H9 (cell line): ENCODE results near the gene OMP. TPM values are rescaled to one million over a fixed set of nuclear protein-coding genes. Genes with fewer than 3 reads are reported as not detected.

Experiments used
- DNase-seq: peaks from one replicate; pipeline ENCODE4 v3.0.0-alpha.2; 2017
- H2AFZ ChIP-seq: one replicate; pipeline ENCODE4 v1.6.1; 2013; ENCODE audit warnings: mild to moderate bottlenecking, low read length, control low read depth, moderate library complexity
- H2AK5ac ChIP-seq: 2 replicates; pipeline ENCODE4 v1.6.1; 2013; ENCODE audit warnings: low read length, control low read depth, mixed read lengths; ENCODE audit not compliant: insufficient read length
- H2BK120ac ChIP-seq: one replicate; pipeline ENCODE4 v1.6.1; 2013; ENCODE audit warnings: low read depth, mild to moderate bottlenecking, low read length, control low read depth, inconsistent platforms; ENCODE audit not compliant: poor library complexity, severe bottlenecking
- H2BK12ac ChIP-seq: 2 replicates; pipeline ENCODE4 v1.6.1; 2013; ENCODE audit warnings: low read length, control low read depth, mixed read lengths, low read depth; ENCODE audit not compliant: insufficient read length
- H2BK15ac ChIP-seq: 2 replicates; pipeline ENCODE4 v1.6.1; 2013; ENCODE audit warnings: low read depth, low read length, control low read depth
- H2BK20ac ChIP-seq: one replicate; pipeline ENCODE4 v1.6.1; 2013; ENCODE audit warnings: low read depth, mild to moderate bottlenecking, low read length, control low read depth, inconsistent platforms; ENCODE audit not compliant: poor library complexity, severe bottlenecking
- H2BK5ac ChIP-seq: 2 replicates; pipeline ENCODE4 v1.6.1; 2013; ENCODE audit warnings: low read length, control low read depth, mixed read lengths; ENCODE audit not compliant: insufficient read length
- H3K14ac ChIP-seq: 2 replicates; pipeline ENCODE4 v1.6.1; 2013; ENCODE audit warnings: low read length, control low read depth; ENCODE audit not compliant: insufficient read depth
- H3K18ac ChIP-seq: 2 replicates; pipeline ENCODE4 v1.6.1; 2013; ENCODE audit warnings: low read depth, mild to moderate bottlenecking, mixed read lengths, low read length, control low read depth; ENCODE audit not compliant: insufficient read length
- H3K23ac ChIP-seq: 2 replicates; pipeline ENCODE4 v1.6.1; 2013; ENCODE audit warnings: low read length, control low read depth, mixed read lengths, low read depth; ENCODE audit not compliant: insufficient read length
- H3K23me2 ChIP-seq: 2 replicates; pipeline ENCODE4 v1.6.1; 2013; ENCODE audit warnings: low read depth, mild to moderate bottlenecking, mixed read lengths, low read length, control low read depth; ENCODE audit not compliant: insufficient read length, poor library complexity, severe bottlenecking
- H3K27ac ChIP-seq: 2 replicates; pipeline ENCODE4 v1.5.1; 2013; ENCODE audit warnings: low read length, control low read depth, mixed read lengths, low read depth; ENCODE audit not compliant: insufficient read length
- H3K27me3 ChIP-seq: 2 replicates; pipeline ENCODE4 v1.6.1; 2013; ENCODE audit warnings: low read length, control low read depth, inconsistent platforms; ENCODE audit not compliant: insufficient read depth
- H3K4ac ChIP-seq: 2 replicates; pipeline ENCODE4 v1.6.1; 2013; ENCODE audit warnings: low read depth, mild to moderate bottlenecking, control low read depth, inconsistent platforms, low read length, moderate library complexity
- H3K4me1 ChIP-seq: 2 replicates; pipeline ENCODE4 v1.6.1; 2013; ENCODE audit warnings: low read length, control low read depth, inconsistent platforms; ENCODE audit not compliant: insufficient read depth
- H3K4me2 ChIP-seq: 2 replicates; pipeline ENCODE4 v1.6.1; 2013; ENCODE audit warnings: low read length, control low read depth, mixed read lengths; ENCODE audit not compliant: insufficient read length, insufficient read depth
- H3K56ac ChIP-seq: 2 replicates; pipeline ENCODE4 v1.6.1; 2013; ENCODE audit warnings: low read depth, mild to moderate bottlenecking, mixed read lengths, low read length, control low read depth; ENCODE audit not compliant: insufficient read length
- H3K79me1 ChIP-seq: 2 replicates; pipeline ENCODE4 v1.6.1; 2013; ENCODE audit warnings: low read depth, mild to moderate bottlenecking, moderate library complexity, low read length, control low read depth, inconsistent platforms; ENCODE audit not compliant: insufficient read depth, poor library complexity, severe bottlenecking
- H3K79me2 ChIP-seq: 2 replicates; pipeline ENCODE4 v1.6.1; 2013; ENCODE audit warnings: low read length, control low read depth, inconsistent platforms; ENCODE audit not compliant: insufficient read depth
- H3K9ac ChIP-seq: 2 replicates; pipeline ENCODE4 v1.6.1; 2013; ENCODE audit warnings: low read length, control low read depth, mixed read lengths; ENCODE audit not compliant: insufficient read length; ENCODE audit errors: extremely low read depth
- H3K9me3 ChIP-seq: one replicate; pipeline ENCODE4 v1.6.1; 2013; ENCODE audit warnings: low read depth, low read length, inconsistent platforms; ENCODE audit not compliant: control insufficient read depth
- H3T11ph ChIP-seq: one replicate; pipeline ENCODE4 v1.6.1; 2013; ENCODE audit warnings: mild to moderate bottlenecking, low read length, control low read depth, inconsistent platforms
- H4K20me1 ChIP-seq: one replicate; pipeline ENCODE4 v1.6.1; 2013; ENCODE audit not compliant: control insufficient read depth, insufficient read length, insufficient read depth
- H4K5ac ChIP-seq: 2 replicates; pipeline ENCODE4 v1.6.1; 2013; ENCODE audit warnings: low read depth, mild to moderate bottlenecking, mixed read lengths, low read length, control low read depth; ENCODE audit not compliant: insufficient read length
- H4K8ac ChIP-seq: replicated peaks from 2 replicates; pipeline ENCODE4 v1.6.1; 2013; ENCODE audit warnings: low read length, control low read depth, mixed read lengths, low read depth; ENCODE audit not compliant: insufficient read length
- H4K91ac ChIP-seq: 2 replicates; pipeline ENCODE4 v1.6.1; 2013; ENCODE audit warnings: low read depth, mild to moderate bottlenecking, moderate library complexity, mixed read lengths, low read length, control low read depth; ENCODE audit not compliant: insufficient read length
- H3K27ac Mint-ChIP-seq, 3 experiments: 2 replicates in 2 of 3; 3 replicates in 1 of 3; pipeline ENCODE4 v1.8.0; 2020 to 2021; ENCODE audit warnings: mixed read lengths in 3 of 3, mild to moderate bottlenecking in 1 of 3, moderate library complexity in 1 of 3
- H3K27me3 Mint-ChIP-seq: 2 replicates; pipeline ENCODE4 v1.8.0; 2021; ENCODE audit warnings: low read depth, mild to moderate bottlenecking, moderate library complexity, mixed read lengths
- H3K36me3 Mint-ChIP-seq, 3 experiments: 2 replicates in 2 of 3; 3 replicates in 1 of 3; pipeline ENCODE4 v1.8.0; 2020 to 2021; ENCODE audit warnings: low read depth in 3 of 3, mixed read lengths in 3 of 3; ENCODE audit not compliant: insufficient read depth in 1 of 3
- H3K4me1 Mint-ChIP-seq, 2 experiments: 2 replicates each; pipeline ENCODE4 v1.8.0; 2020; ENCODE audit warnings: mixed read lengths in 2 of 2
- H3K4me3 Mint-ChIP-seq, 2 experiments: 2 replicates in 1 of 2; 3 replicates in 1 of 2; pipeline ENCODE4 v1.8.0; 2020 to 2021; ENCODE audit warnings: mild to moderate bottlenecking in 2 of 2, mixed read lengths in 2 of 2, moderate library complexity in 1 of 2
- H3K9me3 Mint-ChIP-seq, 2 experiments: 2 replicates in 1 of 2; 3 replicates in 1 of 2; pipeline ENCODE4 v1.8.0; 2020; ENCODE audit warnings: mild to moderate bottlenecking in 2 of 2, mixed read lengths in 2 of 2, moderate library complexity in 1 of 2
- CTCF ChIP-seq: fragments of 200-600 bp; sonication (generic); conservative IDR thresholded peaks from 3 replicates; pipeline ENCODE4 v1.8.0; 2021; ENCODE audit warnings: antibody characterized with exemption, mild to moderate bottlenecking
- WGBS: extraction: QIAGEN DNeasy Blood & Tissue Kit; methylation state at CpG from one replicate; pipeline ENCODE4 v1.1.7; 2013; ENCODE audit warnings: missing lambda C conversion rate, low lambda C conversion rate, mixed read lengths; ENCODE audit not compliant: insufficient read length; ENCODE audit errors: extremely low coverage; 5-methylcytosine and 5-hydroxymethylcytosine counted together
- total RNA-seq: library from RNA; stranded (reverse); gene quantifications from 2 replicates; pipeline ENCODE4 v1.2.1, GENCODE V29; 2021

OMP gene
- total RNA-seq, 1 experiment from 2014 or later, result not detected

GRCh38 chr11:77136784-77137420 is 34.3 kb downstream of the OMP start:
- no peak overlapping the region for H2BK20ac ChIP-seq
- no peak overlapping the region for H2BK120ac ChIP-seq
- H2AFZ ChIP-seq, result no peak overlapping the region
- no peaks in the 10 kb centered on the region for H3K27me3 Mint-ChIP-seq
- H4K8ac ChIP-seq, result no peak overlapping the region
- no peaks in the 10 kb centered on the region for H3K27me3 ChIP-seq
- no peak overlapping the region for H3K4me3 Mint-ChIP-seq
- H3K79me2 ChIP-seq, result no peaks in the 10 kb centered on the region
- no peak overlapping the region for H2BK12ac ChIP-seq
- H3K4me2 ChIP-seq, result no peak overlapping the region
- H2AK5ac ChIP-seq, result no peak overlapping the region
- no peak overlapping the region for H3K56ac ChIP-seq
- no peak overlapping the region for H3K27ac ChIP-seq
- no peak overlapping the region for H3K9ac ChIP-seq
- peaks cover 2% of the 10 kb centered on the region for H4K20me1 ChIP-seq
- H3K27ac Mint-ChIP-seq, result no peak overlapping the region; a peak in 1 of 7 replicates
- H2BK15ac ChIP-seq, result no peak overlapping the region
- H3K9me3 ChIP-seq, result no peaks in the 10 kb centered on the region
- TF ChIP-seq CTCF, result no peak
- H3K36me3 Mint-ChIP-seq, result no peaks in the 10 kb centered on the region
- H3K4ac ChIP-seq, result no peak overlapping the region
- no peak for DNase-seq
- H3K79me1 ChIP-seq, result no peaks in the 10 kb centered on the region
- H3K18ac ChIP-seq, result no peak overlapping the region
- H4K91ac ChIP-seq, result no peak overlapping the region
- no peaks in the 10 kb centered on the region for H3K23me2 ChIP-seq
- H3K23ac ChIP-seq, result no peak overlapping the region
- H4K5ac ChIP-seq, result no peak overlapping the region
- no peaks in the 10 kb centered on the region; the same call in 1 of the 2 replicates for H3K4me1 ChIP-seq
- H3K14ac ChIP-seq, result no peak overlapping the region
- H3T11ph ChIP-seq, result no peak overlapping the region
- no peak overlapping the region for H2BK5ac ChIP-seq
- WGBS, result no CpG with 5 or more reads among the region's 12 CpGs
- no peaks in the 10 kb centered on the region for H3K9me3 Mint-ChIP-seq
- peaks cover 10 to 15% of the 10 kb centered on the region in 2 experiments for H3K4me1 Mint-ChIP-seq
